H1 (cell line): ENCODE data around the gene COQ7.

Source experiments
- ATF3 ChIP-seq: IDR thresholded peaks from 2 replicates; pipeline ENCODE4 v1.6.1; 2011; ENCODE audit warnings: low read depth, mild to moderate bottlenecking, low read length; ENCODE audit not compliant: insufficient read depth
- CBX5 ChIP-seq: fragments of 300-800, 300-1000 bp; sonication (generic); IDR thresholded peaks from 2 replicates; pipeline ENCODE4 v1.7.1; 2016; ENCODE audit warnings: antibody characterized with exemption, low read length, low read depth
- CEBPB ChIP-seq: IDR thresholded peaks from 2 replicates; pipeline ENCODE4 v1.6.1; 2012; ENCODE audit warnings: low read depth, low read length
- CTCF ChIP-seq, 3 experiments: IDR thresholded peaks; 1 replicate in 2 of 3; 2 replicates in 1 of 3; pipeline versions ENCODE4 v1.5.1 to v1.6.1; 2011; ENCODE audit warnings: low read length in 3 of 3, mild to moderate bottlenecking in 3 of 3, inconsistent platforms in 2 of 3, low read depth in 1 of 3, moderate library complexity in 1 of 3; ENCODE audit not compliant: insufficient read depth in 1 of 3; ENCODE audit errors: control extremely low read depth in 1 of 3
- JUND ChIP-seq: IDR thresholded peaks from 2 replicates; pipeline ENCODE4 v1.6.1; 2011; ENCODE audit warnings: mild to moderate bottlenecking, improper control_type of control experiment, low read length
- MAX ChIP-seq: IDR thresholded peaks from 2 replicates; pipeline ENCODE4 v1.6.1; 2012; ENCODE audit warnings: inconsistent platforms
- NANOG ChIP-seq: IDR thresholded peaks from 2 replicates; pipeline ENCODE4 v1.6.1; 2011; ENCODE audit warnings: low read length, low read depth, mild to moderate bottlenecking, inconsistent platforms; ENCODE audit not compliant: insufficient read depth, poor library complexity, severe bottlenecking
- NRF1 ChIP-seq: IDR thresholded peaks from 2 replicates; pipeline ENCODE4 v1.6.1; 2011; ENCODE audit warnings: mild to moderate bottlenecking, low read depth, low read length, improper control_type of control experiment
- RAD21 ChIP-seq, 2 experiments: IDR thresholded peaks in 1 of 2; conservative IDR thresholded peaks in 1 of 2; 2 replicates each; pipeline ENCODE4 v1.6.1; 2011; ENCODE audit warnings: low read depth in 2 of 2, low read length in 2 of 2, improper control_type of control experiment in 1 of 2, inconsistent platforms in 1 of 2, mild to moderate bottlenecking in 1 of 2, moderate library complexity in 1 of 2
- RFX5 ChIP-seq: IDR thresholded peaks from 2 replicates; pipeline ENCODE4 v1.6.1; 2011; ENCODE audit warnings: low read depth, low read length, improper control_type of control experiment, borderline replicate concordance
- SP2 ChIP-seq: IDR thresholded peaks from 2 replicates; pipeline ENCODE4 v1.6.1; 2012; ENCODE audit warnings: mild to moderate bottlenecking, low read length, inconsistent platforms

- no peak for TF ChIP-seq RAD21 (IDR thresholded peaks at IDR 0.05 in 1 of 2, conservative IDR thresholded peaks at IDR 0.05 in 1 of 2; ENCODE audit: low read depth in 2 of 2, low read length in 2 of 2)
- no peak for TF ChIP-seq CTCF (IDR thresholded peaks at IDR 0.05; ENCODE audit: control extremely low read depth in 1 of 3, insufficient read depth in 1 of 3, low read depth in 1 of 3, low read length in 3 of 3)
- no peak for TF ChIP-seq CEBPB
- no peak for TF ChIP-seq RFX5
- no peak for TF ChIP-seq CBX5
- no peak for TF ChIP-seq SP2
- no peak for TF ChIP-seq NANOG
- no peak for TF ChIP-seq ATF3
- no peak for TF ChIP-seq MAX
- no peak for TF ChIP-seq JUND
- TF ChIP-seq NRF1: no peak
Observed at GRCh38 chr16:19031738-19032137, 35.7 kb upstream of the COQ7 start.
